22Rv1 (cell line): Measurements from ENCODE around the gene RBMS1.

Experiments
- ZFX ChIP-seq: fragments of 450-650 bp; IDR thresholded peaks from 2 replicates; pipeline ENCODE4 v1.6.1; 2017; ENCODE audit warnings: antibody characterized with exemption, borderline replicate concordance
- TF ChIP-seq, protein P1 (sequence below): fragments of 450-650 bp; IDR thresholded peaks from 2 replicates; pipeline ENCODE4 v1.5.1; 2017; ENCODE audit warnings: mild to moderate bottlenecking

DNA sequence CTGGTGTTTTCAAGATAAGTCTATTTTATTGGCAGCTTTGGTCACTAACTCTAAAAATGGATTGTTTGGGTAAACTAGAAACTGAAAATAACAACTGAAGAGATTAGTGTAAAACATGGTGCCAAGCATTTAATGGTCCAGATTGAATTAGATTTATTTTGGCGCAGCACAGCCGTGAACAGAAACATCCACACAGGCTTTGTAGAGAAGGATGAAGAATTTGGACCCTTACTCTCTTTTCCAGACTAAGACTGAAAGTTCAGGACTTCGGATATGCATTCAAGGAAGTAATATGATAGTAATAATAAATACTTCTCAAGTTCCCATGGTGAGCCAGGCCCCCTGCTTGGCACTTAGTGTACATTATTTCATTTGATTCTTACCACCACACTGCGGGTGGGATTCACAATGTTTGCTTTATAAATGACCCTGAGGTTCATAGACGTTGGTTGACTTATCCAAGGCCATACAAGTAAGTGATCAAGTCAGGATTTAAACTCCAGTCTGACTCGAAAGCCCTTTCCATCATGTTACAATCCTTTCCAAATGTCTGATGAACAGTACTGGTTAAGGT lies 239.3 kb downstream of the RBMS1 start:
- TF ChIP-seq, protein P1, sequence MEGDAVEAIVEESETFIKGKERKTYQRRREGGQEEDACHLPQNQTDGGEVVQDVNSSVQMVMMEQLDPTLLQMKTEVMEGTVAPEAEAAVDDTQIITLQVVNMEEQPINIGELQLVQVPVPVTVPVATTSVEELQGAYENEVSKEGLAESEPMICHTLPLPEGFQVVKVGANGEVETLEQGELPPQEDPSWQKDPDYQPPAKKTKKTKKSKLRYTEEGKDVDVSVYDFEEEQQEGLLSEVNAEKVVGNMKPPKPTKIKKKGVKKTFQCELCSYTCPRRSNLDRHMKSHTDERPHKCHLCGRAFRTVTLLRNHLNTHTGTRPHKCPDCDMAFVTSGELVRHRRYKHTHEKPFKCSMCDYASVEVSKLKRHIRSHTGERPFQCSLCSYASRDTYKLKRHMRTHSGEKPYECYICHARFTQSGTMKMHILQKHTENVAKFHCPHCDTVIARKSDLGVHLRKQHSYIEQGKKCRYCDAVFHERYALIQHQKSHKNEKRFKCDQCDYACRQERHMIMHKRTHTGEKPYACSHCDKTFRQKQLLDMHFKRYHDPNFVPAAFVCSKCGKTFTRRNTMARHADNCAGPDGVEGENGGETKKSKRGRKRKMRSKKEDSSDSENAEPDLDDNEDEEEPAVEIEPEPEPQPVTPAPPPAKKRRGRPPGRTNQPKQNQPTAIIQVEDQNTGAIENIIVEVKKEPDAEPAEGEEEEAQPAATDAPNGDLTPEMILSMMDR, result no peak
- no peak for TF ChIP-seq ZFX
